WERI-Rb-1 (cell line): Measurements from ENCODE around the gene PBXIP1.
A peak's percentile ranks its signal among the peaks of the same experiment; 100 is the strongest.
"Not testable (repeated sequence)": the region's sequence is repeated elsewhere in the genome, so short reads cannot be mapped to it uniquely, and the experiment has no call there.

Source experiments
- DNase-seq: peaks from one replicate; pipeline ENCODE4 v3.0.0-alpha.2; 2020
- H3K27ac ChIP-seq: fragments of 250-450 bp; sonication (Bioruptor Pico); 2 replicates; pipeline ENCODE4 v1.5.1; 2020; ENCODE audit warnings: mild to moderate bottlenecking, moderate library complexity
- H3K27me3 ChIP-seq: fragments of 250-450 bp; sonication (Bioruptor Pico); 2 replicates; pipeline ENCODE4 v1.5.1; 2021; ENCODE audit warnings: mild to moderate bottlenecking, low read depth, moderate library complexity; ENCODE audit not compliant: insufficient read depth, severe bottlenecking
- H3K36me3 ChIP-seq: fragments of 250-450 bp; sonication (Bioruptor Pico); 2 replicates; pipeline ENCODE4 v1.5.1; 2020; ENCODE audit warnings: mild to moderate bottlenecking, moderate library complexity
- H3K4me3 ChIP-seq: 2 replicates; pipeline ENCODE4 v1.5.1; 2011; ENCODE audit warnings: low read depth, mild to moderate bottlenecking, control low read depth, low read length
- H3K9me3 ChIP-seq: fragments of 250-450 bp; sonication (Bioruptor Pico); 2 replicates; pipeline ENCODE4 v1.5.1; 2021; ENCODE audit warnings: mild to moderate bottlenecking, moderate library complexity; ENCODE audit not compliant: severe bottlenecking
- CTCF ChIP-seq: IDR thresholded peaks from 2 replicates; pipeline ENCODE4 v1.5.1; 2011; ENCODE audit warnings: low read depth, mild to moderate bottlenecking, control low read depth, inconsistent platforms, low read length

Gene PBXIP1

GRCh38 chr1:154999571-155000410, 43.9 kb upstream of the PBXIP1 start:
- peak; percentile 92 for DNase-seq

GRCh38 chr1:154998818-154999570, 43.1 kb upstream of the PBXIP1 start:
- no peaks in the 10 kb centered on the region for H3K27me3 ChIP-seq
- peak; percentile 100 for TF ChIP-seq CTCF
- no peaks in the 10 kb centered on the region for H3K9me3 ChIP-seq
- H3K4me3 ChIP-seq = peak overlapping the region; percentile 64
- H3K27ac ChIP-seq = peak overlapping the region; percentile 99
- H3K36me3 ChIP-seq = no peaks in the 10 kb centered on the region
- peak; percentile 97 for DNase-seq

More at GRCh38 chr1:154999571-155000410, 43.9 kb upstream of the PBXIP1 start:
- no peaks in the 10 kb centered on the region for H3K27me3 ChIP-seq
- no peak for TF ChIP-seq CTCF
- peaks cover 4% of the 10 kb centered on the region; the same call in 1 of the 2 replicates for H3K36me3 ChIP-seq
- peak overlapping the region; percentile 64 for H3K4me3 ChIP-seq
- H3K27ac ChIP-seq = peak overlapping the region; percentile 99
- H3K9me3 ChIP-seq = no peaks in the 10 kb centered on the region

GRCh38 chr1:154998201-154998780, 42.4 kb upstream of the PBXIP1 start:
- Histone ChIP-seq H3K36me3 (no peaks in the 10 kb centered on the region), H3K27ac (no peak overlapping the region), H3K4me3 (no peak overlapping the region), H3K9me3 (no peaks in the 10 kb centered on the region), H3K27me3 (no peaks in the 10 kb centered on the region)
- peak; percentile 45; the same call in 1 of the 2 replicates for TF ChIP-seq CTCF
- DNase-seq = peak; percentile 47

- H3K27ac ChIP-seq = no peak overlapping the region
- no peak for TF ChIP-seq CTCF
- no peaks in the 10 kb centered on the region for H3K9me3 ChIP-seq
- H3K36me3 ChIP-seq = peaks cover 3% of the 10 kb centered on the region; the same call in 1 of the 2 replicates
- H3K27me3 ChIP-seq = no peaks in the 10 kb centered on the region
- no peak for DNase-seq
- no peak overlapping the region for H3K4me3 ChIP-seq
These were observed 41.2 kb upstream of the PBXIP1 start for GRCh38 chr1:154996966-154997701.

GRCh38 chr1:154995301-154995983, 39.5 kb upstream of the PBXIP1 start:
- H3K4me3 ChIP-seq, H3K9me3 ChIP-seq, H3K27ac ChIP-seq, H3K27me3 ChIP-seq: not testable (repeated sequence)
- H3K36me3 ChIP-seq = peaks cover 13% of the 10 kb centered on the region
- peak; percentile 45; the same call in 1 of the 2 replicates for TF ChIP-seq CTCF
- DNase-seq = peak; percentile 87
